ENCODE data around the gene BST2.

The BST2 gene

GRCh38 chr19:17394891-17395415 is 10.5 kb downstream of the BST2 start (continued):
- peak; percentile 95 for TF ChIP-seq ZNF398 (tag by site-specific recombination; IDR thresholded peaks at IDR 0.05)
- no peak for TF ChIP-seq ZNF426 (tag by site-specific recombination; IDR thresholded peaks at IDR 0.05)
- 0 out of 2 replicates have a peak, but pooled peaks have one; percentile 70 for TF ChIP-seq ZEB2 (tag by site-specific recombination; IDR thresholded peaks at IDR 0.05)
- no peak for TF ChIP-seq ZNF830 (tag by site-specific recombination; IDR thresholded peaks at IDR 0.05; ENCODE audit: low read depth)
- 0 out of 2 replicates have a peak, but pooled peaks have one; percentile 32 for TF ChIP-seq ZNF302 (tag by site-specific recombination; IDR thresholded peaks at IDR 0.05; ENCODE audit: low read depth)
- TF ChIP-seq YY2 (tag by site-specific recombination; IDR thresholded peaks at IDR 0.05), result no peak
- TF ChIP-seq ZNF624 (tag by site-specific recombination; IDR thresholded peaks at IDR 0.05), result no peak
- TF ChIP-seq ZNF747 (tag by site-specific recombination; IDR thresholded peaks at IDR 0.05), result no peak
- peak; percentile 38; the same call in 1 of the 2 replicates for TF ChIP-seq ZNF335 (tag by site-specific recombination; conservative IDR thresholded peaks at IDR 0.05)
- TF ChIP-seq ZNF391 (tag by site-specific recombination; IDR thresholded peaks at IDR 0.05; ENCODE audit: borderline replicate concordance, low read depth), result no peak
- TF ChIP-seq HIC1 (tag by site-specific recombination; IDR thresholded peaks at IDR 0.05), result 0 out of 2 replicates have a peak, but pooled peaks have one; percentile 34
- peak; percentile 89 for TF ChIP-seq ZNF580 (tag by site-specific recombination; IDR thresholded peaks at IDR 0.05)
- TF ChIP-seq ZNF664 (tag by site-specific recombination; IDR thresholded peaks at IDR 0.05), result 0 out of 2 replicates have a peak, but pooled peaks have one; percentile 25
- TF ChIP-seq ZNF654 (tag by site-specific recombination; IDR thresholded peaks at IDR 0.05; ENCODE audit: low read depth), result peak; percentile 97
- no peak for TF ChIP-seq GLIS2 (tag by site-specific recombination; IDR thresholded peaks at IDR 0.05)
- TF ChIP-seq REPIN1 (tag by site-specific recombination; IDR thresholded peaks at IDR 0.05; ENCODE audit: low read depth), result no peak
- TF ChIP-seq ZNF48 (tag by site-specific recombination; IDR thresholded peaks at IDR 0.05), result no peak
- 0 out of 2 replicates have a peak, but pooled peaks have one; percentile 11 for TF ChIP-seq SCRT1 (tag by site-specific recombination; IDR thresholded peaks at IDR 0.05; ENCODE audit: borderline replicate concordance)
- no peak for TF ChIP-seq ZNF670 (tag by site-specific recombination; IDR thresholded peaks at IDR 0.05; ENCODE audit: low read depth)
- TF ChIP-seq ZNF837 (tag by site-specific recombination; IDR thresholded peaks at IDR 0.05), result no peak
- peak; percentile 83 for TF ChIP-seq ZNF501 (tag by site-specific recombination; IDR thresholded peaks at IDR 0.05)
- TF ChIP-seq ZNF26 (tag by site-specific recombination; IDR thresholded peaks at IDR 0.05), result no peak
- TF ChIP-seq ZNF561 (tag by site-specific recombination; IDR thresholded peaks at IDR 0.05; ENCODE audit: borderline replicate concordance), result 0 out of 2 replicates have a peak, but pooled peaks have one; percentile 20
- TF ChIP-seq ZNF621 (tag by site-specific recombination; IDR thresholded peaks at IDR 0.05), result no peak
- TF ChIP-seq ZNF843 (tag by site-specific recombination; IDR thresholded peaks at IDR 0.05), result peak; percentile 59; the same call in 1 of the 2 replicates
- peak; percentile 30; the same call in 1 of the 2 replicates for TF ChIP-seq IKZF3 (tag by site-specific recombination; IDR thresholded peaks at IDR 0.05)
- TF ChIP-seq ZNF658 (tag by site-specific recombination; IDR thresholded peaks at IDR 0.05), result no peak
- no peak for TF ChIP-seq HOXD13 (CRISPR knock-in tag; IDR thresholded peaks at IDR 0.05; ENCODE audit: borderline replicate concordance)
- no peak for TF ChIP-seq ZNF350 (tag by site-specific recombination; IDR thresholded peaks at IDR 0.05)
- TF ChIP-seq YY1 (tag by site-specific recombination; IDR thresholded peaks at IDR 0.05), result no peak
- TF ChIP-seq ZNF324 (tag by site-specific recombination; IDR thresholded peaks at IDR 0.05), result peak; percentile 62
- TF ChIP-seq ZNF488 (tag by site-specific recombination; IDR thresholded peaks at IDR 0.05), result 0 out of 2 replicates have a peak, but pooled peaks have one; percentile 29
- no peak for TF ChIP-seq ZBTB44 (tag by site-specific recombination; IDR thresholded peaks at IDR 0.05)

Measured in HEK293 (cell line).